ENCODE measurements around the gene NREP.
A peak's percentile ranks its signal among the peaks of the same experiment; 100 is the strongest.

Gene NREP

DNA sequence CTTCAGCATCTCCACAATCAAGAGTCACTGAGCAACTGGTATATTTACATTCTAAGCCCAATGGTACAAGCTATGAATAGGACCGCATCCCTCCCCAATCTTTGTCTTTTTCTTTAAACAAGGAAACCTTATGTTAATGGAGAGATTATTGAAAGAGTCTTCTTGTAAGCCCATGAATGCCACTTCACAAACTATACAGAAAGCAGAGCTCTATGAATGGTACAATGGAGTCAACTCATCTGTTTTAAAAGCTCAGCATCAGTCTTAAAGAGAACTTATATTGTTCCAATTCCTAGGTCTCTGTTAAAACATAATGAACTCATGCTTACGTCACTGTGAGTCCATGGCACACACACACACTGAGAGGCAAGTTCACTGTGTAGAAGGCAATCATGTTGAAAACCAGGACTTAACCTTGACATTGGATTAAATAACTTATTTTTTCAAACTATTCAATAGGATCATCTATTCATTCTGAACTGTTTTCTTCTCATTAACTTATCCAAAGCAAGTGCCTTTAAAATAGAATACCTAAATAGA lies 4.5 kb downstream of the NREP start:
- Mint-ChIP-seq H3K4me3 (no peak overlapping the region), H3K9me3 (ENCODE audit: low read depth) (no peaks in the 10 kb centered on the region), H3K27ac (no peak overlapping the region), H3K36me3 (peaks cover 2% of the 10 kb centered on the region), H3K27me3 (no peaks in the 10 kb centered on the region), H3K4me1 (ENCODE audit: low read depth) (peaks cover 19% of the 10 kb centered on the region)

DNA sequence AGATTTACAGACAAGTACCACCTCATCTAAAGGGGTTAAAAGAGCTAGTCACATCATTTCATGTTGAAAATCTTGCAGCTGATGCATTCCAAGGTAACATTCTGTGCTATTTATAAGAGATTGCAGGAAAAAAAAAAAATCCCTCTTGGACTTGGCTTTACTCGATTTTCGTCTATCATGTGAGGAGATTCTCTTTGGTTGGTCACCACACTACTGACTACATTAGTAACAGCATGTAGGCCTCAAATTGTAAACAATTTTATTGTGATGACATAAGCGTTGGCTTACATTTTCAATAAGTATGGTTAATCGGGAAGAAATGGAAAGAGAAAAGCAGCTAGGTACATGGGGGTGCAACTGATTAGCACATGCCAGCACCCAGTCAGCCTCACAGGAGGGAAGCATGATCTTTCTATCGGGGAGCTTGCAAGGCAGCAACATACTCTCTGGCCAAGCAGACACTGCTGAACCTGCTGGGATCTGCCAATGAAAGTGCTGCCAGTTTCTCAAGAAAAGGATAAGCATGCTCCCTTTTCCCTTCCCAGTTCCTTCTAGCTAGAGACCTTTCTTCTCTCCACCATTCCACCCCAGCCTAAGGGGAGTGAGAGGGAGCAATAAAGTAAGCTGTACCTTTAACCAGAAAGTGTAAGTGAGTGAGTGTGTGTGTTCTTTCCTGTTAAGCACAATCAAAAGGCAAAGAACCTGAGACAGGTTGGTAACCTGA lies 7.5 kb downstream of the NREP start:
- Mint-ChIP-seq H3K36me3 (peaks cover 2% of the 10 kb centered on the region), H3K4me1 (ENCODE audit: low read depth) (peaks cover 3% of the 10 kb centered on the region), H3K27ac (no peak overlapping the region), H3K27me3 (no peaks in the 10 kb centered on the region), H3K9me3 (ENCODE audit: low read depth) (no peaks in the 10 kb centered on the region), H3K4me3 (no peak overlapping the region)

DNA sequence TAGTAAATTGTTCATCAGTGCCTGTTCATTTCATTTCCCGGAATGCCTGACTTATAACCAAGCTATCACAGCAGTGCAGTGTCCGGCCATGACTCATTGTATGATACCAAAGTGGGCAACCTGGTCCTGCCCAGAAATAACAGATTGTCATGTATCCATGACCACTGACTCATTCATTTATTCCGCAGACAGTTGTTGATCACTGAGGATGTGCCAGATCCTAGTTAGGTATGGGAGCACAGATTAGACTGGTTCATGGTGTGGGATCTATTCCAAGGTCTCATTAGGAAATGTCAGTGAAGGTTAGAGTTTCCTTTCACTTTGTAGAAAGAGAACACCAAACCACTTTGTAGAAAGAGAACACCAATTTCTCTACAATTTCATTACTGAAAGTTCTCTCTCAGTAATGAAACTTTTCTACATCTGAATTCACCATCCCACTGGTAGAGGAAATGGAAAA lies 8.7 kb downstream of the NREP start:
- no peak overlapping the region for H3K4me3 Mint-ChIP-seq
- no peaks in the 10 kb centered on the region for H3K9me3 Mint-ChIP-seq (ENCODE audit: low read depth)
- no peaks in the 10 kb centered on the region for H3K36me3 Mint-ChIP-seq
- H3K27me3 Mint-ChIP-seq, result no peaks in the 10 kb centered on the region
- H3K27ac Mint-ChIP-seq, result peak overlapping the region; percentile 9
- no peaks in the 10 kb centered on the region for H3K4me1 Mint-ChIP-seq (ENCODE audit: low read depth)

- H3K27ac Mint-ChIP-seq, result no peak overlapping the region
- H3K4me1 Mint-ChIP-seq (ENCODE audit: low read depth), result peaks cover 3% of the 10 kb centered on the region
- no peaks in the 10 kb centered on the region for H3K36me3 Mint-ChIP-seq
- no peaks in the 10 kb centered on the region for H3K27me3 Mint-ChIP-seq
- H3K4me3 Mint-ChIP-seq, result no peak overlapping the region
- H3K9me3 Mint-ChIP-seq (ENCODE audit: low read depth), result no peaks in the 10 kb centered on the region
These were observed 9.7 kb downstream of the NREP start for GRCh38 chr5:111747337-111747736.

DNA sequence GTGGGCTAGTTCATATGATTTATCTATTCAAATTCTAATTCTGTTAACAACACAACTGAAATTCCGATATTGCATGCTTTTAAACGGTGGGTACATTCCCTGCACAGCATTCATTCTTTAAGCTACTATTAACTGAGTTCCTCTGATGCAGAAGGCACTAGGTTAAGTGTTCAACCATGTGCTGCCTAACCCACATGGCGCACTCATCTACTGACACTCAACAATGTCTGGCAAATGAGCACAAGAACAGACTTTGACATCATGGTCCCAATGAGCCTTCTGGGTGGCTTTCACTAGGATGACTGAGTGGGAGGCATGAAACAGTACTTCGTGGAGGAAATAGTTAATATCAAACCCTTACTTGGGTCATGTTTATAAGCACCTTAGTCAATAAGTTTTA lies 10.2 kb downstream of the NREP start:
- H3K27ac Mint-ChIP-seq, result no peak overlapping the region
- H3K36me3 Mint-ChIP-seq, result no peaks in the 10 kb centered on the region
- H3K4me1 Mint-ChIP-seq (ENCODE audit: low read depth), result peaks cover 7% of the 10 kb centered on the region
- no peaks in the 10 kb centered on the region for H3K9me3 Mint-ChIP-seq (ENCODE audit: low read depth)
- no peak overlapping the region for H3K4me3 Mint-ChIP-seq
- H3K27me3 Mint-ChIP-seq, result no peaks in the 10 kb centered on the region

- Mint-ChIP-seq H3K9me3 (ENCODE audit: low read depth) (no peaks in the 10 kb centered on the region), H3K4me3 (no peak overlapping the region), H3K4me1 (ENCODE audit: low read depth) (peaks cover 15% of the 10 kb centered on the region), H3K27ac (no peak overlapping the region), H3K36me3 (no peaks in the 10 kb centered on the region), H3K27me3 (no peaks in the 10 kb centered on the region)
These were observed 11.8 kb downstream of the NREP start for GRCh38 chr5:111745075-111745739.

DNA sequence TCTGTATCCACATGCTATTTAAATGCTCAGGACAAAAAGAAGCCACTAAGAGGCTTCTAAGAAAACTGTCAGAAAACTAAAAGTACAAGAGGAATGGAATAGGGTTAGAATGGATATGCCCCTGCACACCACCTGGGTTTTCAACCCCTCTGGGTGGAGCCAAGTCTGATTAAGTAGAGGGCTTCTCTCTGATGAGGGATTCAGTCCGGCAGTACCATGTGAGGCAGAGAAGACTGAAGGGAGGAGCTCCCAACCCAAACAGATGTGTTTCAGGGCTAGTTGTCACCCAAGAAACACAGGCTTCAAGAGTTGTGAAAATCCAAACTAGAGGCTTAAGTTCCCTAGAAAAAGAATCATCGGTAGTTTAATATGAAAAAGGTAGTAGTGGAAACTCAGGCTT lies 12.5 kb downstream of the NREP start:
- Mint-ChIP-seq H3K27ac (no peak overlapping the region), H3K4me1 (ENCODE audit: low read depth) (peaks cover 15% of the 10 kb centered on the region), H3K4me3 (no peak overlapping the region)

GRCh38 chr5:111743988-111744387 lies 13.0 kb downstream of the NREP start:
- Mint-ChIP-seq H3K9me3 (ENCODE audit: low read depth) (no peaks in the 10 kb centered on the region), H3K27ac (no peak overlapping the region), H3K27me3 (no peaks in the 10 kb centered on the region), H3K4me3 (no peak overlapping the region), H3K4me1 (ENCODE audit: low read depth) (peaks cover 15% of the 10 kb centered on the region), H3K36me3 (no peaks in the 10 kb centered on the region)

More for the DNA sequence above, 12.5 kb downstream of the NREP start:
- Mint-ChIP-seq H3K36me3 (no peaks in the 10 kb centered on the region), H3K27me3 (no peaks in the 10 kb centered on the region), H3K9me3 (ENCODE audit: low read depth) (no peaks in the 10 kb centered on the region)

GRCh38 chr5:111743512-111743911 lies 13.5 kb downstream of the NREP start:
- no peak overlapping the region for H3K4me3 Mint-ChIP-seq
- no peaks in the 10 kb centered on the region for H3K27me3 Mint-ChIP-seq
- no peak overlapping the region for H3K27ac Mint-ChIP-seq
- no peaks in the 10 kb centered on the region for H3K36me3 Mint-ChIP-seq
- peaks cover 15% of the 10 kb centered on the region for H3K4me1 Mint-ChIP-seq (ENCODE audit: low read depth)
- H3K9me3 Mint-ChIP-seq (ENCODE audit: low read depth), result no peaks in the 10 kb centered on the region

DNA sequence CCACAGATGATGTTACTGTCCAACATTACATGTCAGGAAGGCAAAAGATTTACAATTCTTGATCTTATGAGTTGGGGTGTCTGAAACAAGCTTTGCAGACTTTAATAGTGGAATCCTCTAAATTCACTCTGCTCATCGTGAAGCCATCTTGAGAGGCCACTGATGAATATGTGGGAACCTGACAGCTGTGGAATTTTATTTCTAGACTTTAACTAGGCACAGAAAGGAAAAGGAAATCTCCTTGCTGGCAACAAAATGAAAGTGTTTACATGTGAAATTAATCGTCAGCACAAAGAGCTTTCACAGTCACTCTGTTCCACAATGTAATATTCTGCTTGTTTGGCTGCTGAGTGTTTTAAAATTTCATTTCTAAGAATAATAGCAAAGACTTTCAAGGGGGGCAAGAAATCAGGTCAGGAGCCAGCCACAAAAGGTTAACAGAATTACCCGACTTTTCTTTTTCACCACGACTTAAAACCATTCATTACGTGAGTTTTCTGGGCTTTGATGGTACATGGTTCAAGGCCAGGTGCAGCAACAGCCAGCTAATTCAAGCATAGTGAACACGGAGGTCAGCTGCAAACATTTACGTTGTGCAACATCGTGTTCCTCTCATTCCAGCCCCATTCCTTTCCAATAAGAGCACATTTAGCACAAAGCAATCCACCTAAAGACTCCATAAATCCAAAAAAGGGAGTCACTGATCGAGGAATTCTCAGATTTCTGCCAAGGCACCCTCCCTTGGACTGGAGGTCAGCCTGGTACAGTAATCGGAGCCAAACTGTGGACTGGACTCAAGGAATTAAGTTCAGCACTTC lies 14.6 kb downstream of the NREP start:
- Mint-ChIP-seq H3K4me3 (peak overlapping the region; percentile 66), H3K36me3 (no peaks in the 10 kb centered on the region), H3K4me1 (ENCODE audit: low read depth) (peaks cover 15% of the 10 kb centered on the region), H3K27ac (no peak overlapping the region), H3K9me3 (ENCODE audit: low read depth) (no peaks in the 10 kb centered on the region), H3K27me3 (no peaks in the 10 kb centered on the region)

DNA sequence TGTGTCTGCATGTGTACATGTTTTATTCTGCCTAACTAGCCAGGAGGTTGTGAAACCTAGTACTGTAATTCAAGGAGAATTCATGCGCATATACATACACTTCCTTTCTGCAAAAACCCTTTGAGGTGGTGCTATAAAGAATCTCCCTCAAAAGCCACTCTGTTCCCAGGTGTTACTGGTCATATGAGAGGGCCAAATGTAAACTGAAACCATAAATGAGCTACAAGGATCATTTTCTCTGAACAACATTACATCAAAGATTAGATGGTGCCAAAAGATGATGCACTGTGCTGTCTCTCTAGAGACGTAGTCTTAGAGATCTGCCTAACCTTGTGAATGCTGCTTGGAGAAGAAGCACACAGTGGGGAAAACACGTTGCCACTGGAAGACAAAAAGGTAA lies 15.7 kb downstream of the NREP start:
- Mint-ChIP-seq H3K27ac (no peak overlapping the region), H3K36me3 (no peaks in the 10 kb centered on the region), H3K4me3 (no peak overlapping the region), H3K27me3 (no peaks in the 10 kb centered on the region), H3K4me1 (ENCODE audit: low read depth) (peaks cover 15% of the 10 kb centered on the region), H3K9me3 (ENCODE audit: low read depth) (no peaks in the 10 kb centered on the region)

GRCh38 chr5:111739416-111739815 lies 17.6 kb downstream of the NREP start:
- Mint-ChIP-seq H3K4me1 (ENCODE audit: low read depth) (peaks cover 21% of the 10 kb centered on the region), H3K27ac (no peak overlapping the region), H3K36me3 (no peaks in the 10 kb centered on the region), H3K9me3 (ENCODE audit: low read depth) (no peaks in the 10 kb centered on the region), H3K27me3 (no peaks in the 10 kb centered on the region), H3K4me3 (no peak overlapping the region)

GRCh38 chr5:111738118-111738517 lies 18.9 kb downstream of the NREP start:
- no peaks in the 10 kb centered on the region for H3K27me3 Mint-ChIP-seq
- no peaks in the 10 kb centered on the region for H3K36me3 Mint-ChIP-seq
- H3K9me3 Mint-ChIP-seq (ENCODE audit: low read depth), result no peaks in the 10 kb centered on the region
- H3K27ac Mint-ChIP-seq, result no peak overlapping the region
- peaks cover 23% of the 10 kb centered on the region for H3K4me1 Mint-ChIP-seq (ENCODE audit: low read depth)
- H3K4me3 Mint-ChIP-seq, result no peak overlapping the region

GRCh38 chr5:111737716-111738115 lies 19.3 kb downstream of the NREP start:
- Mint-ChIP-seq H3K4me1 (ENCODE audit: low read depth) (peaks cover 23% of the 10 kb centered on the region), H3K4me3 (no peak overlapping the region), H3K27ac (no peak overlapping the region), H3K9me3 (ENCODE audit: low read depth) (no peaks in the 10 kb centered on the region), H3K36me3 (peaks cover 2% of the 10 kb centered on the region), H3K27me3 (no peaks in the 10 kb centered on the region)
